ENCODE data around the gene CD5L.

DNA sequence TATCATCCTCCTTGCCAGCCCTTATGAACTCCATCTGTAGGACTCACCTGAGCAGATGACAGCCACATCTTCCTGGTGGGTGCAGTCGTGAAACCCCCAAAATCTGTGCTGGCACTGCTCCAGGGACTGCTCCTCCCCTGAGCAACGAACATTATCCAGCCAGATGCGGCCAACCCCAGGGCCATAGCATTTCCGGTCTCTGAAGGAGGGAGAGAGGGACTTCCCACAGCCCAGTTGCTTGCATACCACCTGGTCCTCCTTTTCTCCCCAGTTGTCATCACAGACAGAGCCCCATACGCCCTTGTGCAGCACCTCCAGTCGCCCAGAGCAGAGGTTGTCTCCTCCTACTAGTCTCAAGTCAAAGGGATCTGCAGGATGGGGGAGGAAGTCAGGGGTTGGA is 8.5 kb downstream of the CD5L start:
- TF ChIP-seq, protein P1, sequence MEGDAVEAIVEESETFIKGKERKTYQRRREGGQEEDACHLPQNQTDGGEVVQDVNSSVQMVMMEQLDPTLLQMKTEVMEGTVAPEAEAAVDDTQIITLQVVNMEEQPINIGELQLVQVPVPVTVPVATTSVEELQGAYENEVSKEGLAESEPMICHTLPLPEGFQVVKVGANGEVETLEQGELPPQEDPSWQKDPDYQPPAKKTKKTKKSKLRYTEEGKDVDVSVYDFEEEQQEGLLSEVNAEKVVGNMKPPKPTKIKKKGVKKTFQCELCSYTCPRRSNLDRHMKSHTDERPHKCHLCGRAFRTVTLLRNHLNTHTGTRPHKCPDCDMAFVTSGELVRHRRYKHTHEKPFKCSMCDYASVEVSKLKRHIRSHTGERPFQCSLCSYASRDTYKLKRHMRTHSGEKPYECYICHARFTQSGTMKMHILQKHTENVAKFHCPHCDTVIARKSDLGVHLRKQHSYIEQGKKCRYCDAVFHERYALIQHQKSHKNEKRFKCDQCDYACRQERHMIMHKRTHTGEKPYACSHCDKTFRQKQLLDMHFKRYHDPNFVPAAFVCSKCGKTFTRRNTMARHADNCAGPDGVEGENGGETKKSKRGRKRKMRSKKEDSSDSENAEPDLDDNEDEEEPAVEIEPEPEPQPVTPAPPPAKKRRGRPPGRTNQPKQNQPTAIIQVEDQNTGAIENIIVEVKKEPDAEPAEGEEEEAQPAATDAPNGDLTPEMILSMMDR (IDR thresholded peaks at IDR 0.05; ENCODE audit: low read depth, low read length), result no peak
- TF ChIP-seq EZH2phosphoT487 (IDR thresholded peaks at IDR 0.05; ENCODE audit: low read depth), result no peak

Measured in OCI-LY3 (cell line).